Measurements from ENCODE around the gene NMNAT2.

DNA sequence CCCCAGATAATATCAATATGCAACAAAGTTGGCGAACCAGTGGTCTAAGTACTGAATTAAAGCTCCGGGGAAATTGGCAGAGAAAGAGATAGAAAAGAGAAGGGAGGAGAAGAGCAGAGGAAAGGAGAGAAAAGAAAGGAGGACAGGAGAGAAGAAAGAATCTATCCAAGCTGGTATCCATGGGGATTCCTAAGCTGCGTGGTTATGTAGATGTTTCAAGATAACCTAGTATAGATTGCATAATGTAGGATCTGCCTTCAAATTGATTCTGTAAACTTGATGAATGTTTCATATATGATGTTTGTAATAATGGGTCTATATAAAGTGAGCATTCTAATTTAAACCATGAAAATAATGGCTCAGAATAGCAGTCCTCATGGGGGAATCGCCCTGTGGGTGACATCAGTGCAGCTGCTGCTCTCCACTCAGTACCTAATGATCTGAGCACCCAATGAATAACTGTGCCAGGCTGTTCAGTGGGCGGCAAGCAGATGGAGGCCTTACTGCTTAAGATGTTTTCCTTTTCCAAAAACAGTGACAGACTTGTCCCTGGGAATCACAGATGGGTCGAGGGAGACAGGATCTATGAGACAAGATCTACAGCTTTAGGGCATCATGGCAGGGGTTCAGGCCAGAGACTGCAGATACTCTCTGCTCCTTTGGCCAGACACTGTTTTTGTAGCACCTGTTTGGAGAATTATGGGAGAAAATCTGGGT, 154.1 kb downstream of the NMNAT2 start:
- TF ChIP-seq, protein P1, sequence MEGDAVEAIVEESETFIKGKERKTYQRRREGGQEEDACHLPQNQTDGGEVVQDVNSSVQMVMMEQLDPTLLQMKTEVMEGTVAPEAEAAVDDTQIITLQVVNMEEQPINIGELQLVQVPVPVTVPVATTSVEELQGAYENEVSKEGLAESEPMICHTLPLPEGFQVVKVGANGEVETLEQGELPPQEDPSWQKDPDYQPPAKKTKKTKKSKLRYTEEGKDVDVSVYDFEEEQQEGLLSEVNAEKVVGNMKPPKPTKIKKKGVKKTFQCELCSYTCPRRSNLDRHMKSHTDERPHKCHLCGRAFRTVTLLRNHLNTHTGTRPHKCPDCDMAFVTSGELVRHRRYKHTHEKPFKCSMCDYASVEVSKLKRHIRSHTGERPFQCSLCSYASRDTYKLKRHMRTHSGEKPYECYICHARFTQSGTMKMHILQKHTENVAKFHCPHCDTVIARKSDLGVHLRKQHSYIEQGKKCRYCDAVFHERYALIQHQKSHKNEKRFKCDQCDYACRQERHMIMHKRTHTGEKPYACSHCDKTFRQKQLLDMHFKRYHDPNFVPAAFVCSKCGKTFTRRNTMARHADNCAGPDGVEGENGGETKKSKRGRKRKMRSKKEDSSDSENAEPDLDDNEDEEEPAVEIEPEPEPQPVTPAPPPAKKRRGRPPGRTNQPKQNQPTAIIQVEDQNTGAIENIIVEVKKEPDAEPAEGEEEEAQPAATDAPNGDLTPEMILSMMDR (IDR thresholded peaks at IDR 0.05) = no peak
- TF ChIP-seq POLR2AphosphoS5 (IDR thresholded peaks at IDR 0.05) = no peak
- TF ChIP-seq POLR2A (IDR thresholded peaks at IDR 0.05) = no peak
- no peak for TF ChIP-seq EP300 (IDR thresholded peaks at IDR 0.05)

All from upper lobe of left lung (tissue), 4 donors.